ENCODE results near the gene CFAP20DC.
A peak's percentile ranks its signal among the peaks of the same experiment; 100 is the strongest.
"Not testable (repeated sequence)": the region's sequence is repeated elsewhere in the genome, so short reads cannot be mapped to it uniquely, and the experiment has no call there.

The CFAP20DC gene

DNA sequence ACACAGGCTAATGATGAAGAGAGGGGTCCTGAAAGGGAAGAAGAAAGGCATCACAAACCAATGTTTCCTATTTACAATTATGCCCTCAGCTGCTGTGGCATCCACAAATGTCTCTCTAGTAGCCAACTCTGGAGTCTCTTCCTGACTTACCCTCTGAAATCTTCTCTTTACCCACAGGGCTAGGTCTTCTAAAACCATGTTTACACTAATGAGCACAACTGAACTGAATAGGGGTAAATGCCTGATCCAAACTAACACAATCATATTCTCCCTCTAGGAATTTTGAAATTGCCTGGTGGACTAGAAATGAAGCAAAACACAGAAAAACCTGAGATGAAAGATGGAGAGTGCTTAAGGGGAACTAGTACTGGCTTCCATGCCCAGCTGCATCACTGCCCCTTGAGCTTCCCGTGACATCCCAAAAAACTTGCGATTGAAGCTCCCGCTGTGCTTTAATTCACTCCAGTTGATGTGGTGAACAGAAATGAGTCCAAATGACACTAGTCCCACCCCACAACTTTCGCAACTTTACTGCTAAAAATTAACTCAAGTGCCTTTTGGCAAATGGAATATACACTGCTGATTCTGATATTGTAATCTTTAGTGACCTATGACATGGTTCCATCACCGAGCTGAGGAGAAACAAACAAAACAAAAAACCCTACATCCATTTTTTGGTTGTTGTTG, 32.8 kb downstream of the CFAP20DC start:
- DNase-seq = no peak

DNA sequence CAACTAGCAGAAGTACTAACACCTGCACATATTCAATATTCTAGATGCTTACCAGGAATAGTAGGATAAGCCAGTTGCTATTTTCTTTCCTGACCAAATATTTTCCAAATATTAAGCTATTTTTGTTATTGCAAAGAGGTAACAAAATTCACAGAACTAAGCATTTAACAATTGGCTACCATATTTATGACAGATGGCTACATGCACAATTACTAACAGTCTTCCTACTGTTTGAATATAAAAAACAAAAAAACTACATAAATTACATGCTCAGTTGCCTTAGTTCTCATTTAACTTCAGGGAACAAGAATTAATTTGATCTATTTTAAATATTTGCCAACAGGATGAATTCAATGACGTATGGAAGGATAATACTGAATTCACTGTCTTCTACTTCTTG, 36.2 kb downstream of the CFAP20DC start:
- DNase-seq = no peak

DNA sequence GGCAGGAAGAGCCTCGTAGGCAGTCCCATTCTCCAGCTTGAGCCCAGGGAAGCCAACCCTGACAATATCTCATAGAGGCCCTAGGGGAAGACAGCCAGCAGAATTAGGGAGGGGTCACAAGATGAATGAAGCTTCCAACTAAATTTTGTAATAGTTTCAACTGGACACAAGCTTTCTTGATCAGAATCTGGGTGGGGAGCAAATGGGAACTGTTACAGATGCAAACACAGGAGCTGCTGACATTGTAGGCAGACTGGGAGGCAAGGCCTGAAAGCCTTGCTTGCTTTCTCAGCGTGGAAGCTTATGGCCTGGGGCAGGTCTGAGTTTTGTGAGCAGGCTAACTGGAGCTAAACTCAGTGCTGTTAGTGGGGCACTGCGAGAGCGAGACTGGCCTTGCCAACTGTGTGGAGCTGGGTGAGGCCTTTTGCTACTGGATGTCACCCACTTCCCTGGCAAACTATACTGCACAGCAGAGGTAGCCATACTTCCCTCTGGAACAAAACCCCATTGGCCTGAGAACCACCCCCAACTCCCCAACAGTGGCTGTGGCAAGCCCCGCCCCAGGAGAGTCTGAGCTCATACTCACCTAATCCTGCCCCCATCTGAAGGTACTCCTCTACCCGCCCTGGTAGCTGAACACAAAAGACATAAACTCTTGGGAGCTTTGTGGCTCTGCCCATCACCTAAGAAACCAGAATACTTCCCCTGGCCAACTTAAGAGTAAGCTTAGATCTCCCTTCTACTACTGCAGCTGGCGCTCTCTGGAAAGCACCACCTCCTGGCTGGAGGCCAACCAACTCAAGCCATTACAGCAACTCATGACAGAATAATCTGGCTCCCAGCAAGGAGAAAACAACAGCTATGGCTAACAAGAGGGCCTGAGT, 42.9 kb downstream of the CFAP20DC start:
- DNase-seq = peak; percentile 9

DNA sequence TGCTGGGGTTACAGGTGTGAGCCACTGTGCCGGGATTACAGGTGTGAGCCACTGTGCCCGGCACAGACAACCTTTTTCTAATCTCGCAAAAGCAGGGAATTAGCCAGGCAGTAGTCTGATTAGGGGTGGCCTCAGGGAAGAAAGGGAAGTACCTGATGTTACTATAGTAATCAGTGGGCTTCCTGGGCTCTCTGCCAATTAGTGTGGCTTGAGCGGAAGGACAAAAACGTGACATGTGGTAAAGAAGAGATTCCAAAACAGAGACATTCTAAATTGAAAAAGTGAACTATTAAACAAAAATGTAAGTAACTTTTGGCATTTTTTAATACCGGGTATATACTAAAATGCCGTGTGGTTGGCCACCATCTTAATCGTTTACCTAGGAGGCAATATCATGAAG, 48.1 kb downstream of the CFAP20DC start:
- DNase-seq = peak; percentile 20

DNA sequence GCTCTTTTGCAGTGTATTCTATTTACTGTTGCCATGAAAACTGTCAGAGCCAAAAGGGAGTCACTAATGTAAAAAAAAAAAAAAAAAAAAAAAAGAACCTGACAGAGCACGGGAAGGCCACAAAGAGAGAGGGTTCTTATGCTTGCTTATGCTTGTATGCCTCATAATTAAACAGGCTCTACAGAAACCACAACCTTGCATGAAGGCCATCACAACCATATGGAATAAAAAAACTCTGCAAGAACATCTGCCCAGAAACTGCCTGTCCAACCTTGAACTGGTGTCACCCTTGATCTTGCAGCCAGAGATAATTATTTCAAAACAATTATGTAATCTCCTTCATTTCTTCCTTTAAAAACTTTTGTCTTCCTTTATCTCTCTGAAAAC, 50.1 kb downstream of the CFAP20DC start:
- no peak for DNase-seq

DNA sequence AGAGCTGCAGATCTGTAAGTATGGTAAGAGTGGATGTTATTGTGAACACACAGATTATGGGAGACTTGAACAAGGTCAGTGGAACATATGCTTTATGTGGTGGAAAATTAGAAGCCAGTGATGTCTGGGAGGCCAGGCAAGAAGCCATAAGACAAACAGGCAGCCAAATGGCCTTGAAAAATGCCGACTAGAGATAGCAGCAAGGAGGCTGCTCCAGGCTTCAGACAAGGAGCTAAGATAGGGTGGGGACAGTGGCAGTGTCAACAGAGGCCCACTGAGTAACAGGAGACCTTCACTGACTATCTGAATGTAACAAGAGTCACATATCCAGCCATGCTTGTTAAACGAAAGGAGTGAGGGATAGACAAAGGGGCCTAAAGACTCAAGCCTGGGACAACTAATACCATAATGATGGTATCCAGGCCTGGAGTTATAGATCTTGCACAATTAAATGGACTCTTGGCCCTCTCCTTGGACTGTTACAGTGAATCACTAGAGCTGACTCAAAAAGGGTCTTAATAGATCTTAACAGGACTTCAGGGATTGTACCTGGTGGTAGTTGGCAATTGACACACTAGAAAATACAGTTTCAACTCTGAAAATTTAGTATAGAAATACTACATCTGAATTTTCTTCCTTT, 50.6 kb downstream of the CFAP20DC start:
- DNase-seq = no peak

DNA sequence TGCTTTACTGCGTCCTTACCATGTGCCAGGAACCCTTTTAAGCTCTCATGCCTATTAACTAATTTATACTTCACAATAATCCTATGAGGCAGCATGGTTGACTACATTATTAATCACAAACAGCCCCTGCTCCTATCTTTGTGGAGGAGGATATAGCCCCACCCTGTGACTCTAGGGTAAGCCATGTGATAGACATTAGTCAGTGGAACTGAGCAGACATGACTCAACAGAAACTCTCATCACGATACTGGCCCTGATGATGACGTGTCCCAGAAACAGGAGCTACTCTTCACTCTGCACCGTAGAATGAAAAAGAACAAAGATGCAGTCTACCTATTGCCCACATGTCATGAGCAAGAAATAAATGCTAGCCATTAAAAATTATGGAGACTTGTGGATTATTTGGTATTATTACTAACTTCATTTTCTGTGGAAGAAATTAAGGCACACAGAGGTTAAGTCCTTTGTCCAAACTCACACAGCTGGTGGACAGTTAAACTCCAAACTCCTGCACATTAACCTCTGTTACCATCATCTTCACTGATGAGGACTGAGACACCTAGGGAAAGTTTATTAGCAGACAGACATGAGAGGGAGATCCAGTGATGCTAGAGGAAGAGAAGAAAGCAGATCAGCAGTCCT, 51.2 kb downstream of the CFAP20DC start:
- no peak for DNase-seq

DNA sequence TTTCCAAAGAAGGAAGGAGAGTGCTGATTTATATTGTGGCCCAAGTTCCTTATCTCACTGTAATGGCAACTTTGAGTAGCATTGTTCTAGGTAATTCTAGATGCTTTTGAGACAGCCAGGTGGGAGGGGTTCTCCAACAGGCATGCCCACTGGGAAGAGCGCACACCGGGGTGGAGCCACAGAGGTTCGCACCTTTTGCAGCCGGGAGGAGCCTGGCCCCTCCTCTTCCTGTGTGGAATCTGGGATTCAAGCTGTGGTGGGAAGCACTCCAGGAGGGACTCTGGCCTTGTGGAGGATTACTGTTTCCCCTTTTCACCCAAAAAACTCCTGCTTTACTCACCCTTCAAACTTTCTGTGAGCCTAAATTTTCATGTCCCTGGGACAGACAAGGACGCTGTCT, 53.1 kb downstream of the CFAP20DC start:
- DNase-seq = no peak

DNA sequence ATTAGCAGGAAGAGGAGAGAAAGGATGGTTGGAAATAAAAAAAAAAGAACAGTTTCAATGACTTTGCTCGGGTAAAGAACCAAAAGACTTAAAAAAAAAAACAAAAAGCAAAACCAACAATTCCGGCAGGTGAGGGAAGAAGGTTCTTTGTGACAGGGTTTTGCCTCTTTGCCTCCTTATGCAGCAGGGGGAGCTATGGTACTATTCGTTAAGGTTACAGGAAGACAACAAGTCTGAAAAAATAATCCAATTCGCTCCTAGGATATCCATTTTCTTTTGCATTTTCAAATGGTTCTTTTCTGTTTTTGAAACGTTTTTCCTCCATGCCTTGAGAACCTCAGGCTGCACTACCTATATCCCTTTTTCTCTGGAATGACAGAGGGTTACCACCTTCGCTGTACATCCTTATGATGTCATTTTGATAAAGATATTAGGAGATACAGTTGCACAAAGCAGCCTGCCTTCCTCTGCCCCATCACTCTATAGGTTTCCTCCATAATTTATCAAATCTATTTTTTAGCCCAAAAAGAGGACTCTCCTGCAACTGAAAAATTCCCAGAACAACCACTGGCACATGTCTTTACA, 55.0 kb downstream of the CFAP20DC start:
- peak; percentile 49 for DNase-seq

DNA sequence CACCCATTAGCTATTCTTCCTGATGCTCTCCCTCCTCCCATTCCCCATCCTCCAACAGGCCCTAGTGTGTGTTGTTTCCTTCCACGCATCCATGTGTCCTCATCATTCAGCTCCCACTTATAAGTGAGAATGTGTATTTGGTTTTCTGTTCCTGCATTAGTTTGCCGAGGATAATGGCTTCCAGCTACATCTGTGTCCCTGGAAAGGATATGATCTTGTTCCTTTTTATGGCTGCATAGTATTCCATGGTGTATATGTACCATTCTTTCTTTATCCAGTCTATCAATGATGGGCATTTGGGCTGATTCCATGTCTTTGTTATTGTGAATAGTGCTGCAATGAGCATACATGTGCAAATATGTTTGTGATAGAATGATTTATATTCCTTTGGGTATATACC, 56.3 kb downstream of the CFAP20DC start:
- DNase-seq = no peak

DNA sequence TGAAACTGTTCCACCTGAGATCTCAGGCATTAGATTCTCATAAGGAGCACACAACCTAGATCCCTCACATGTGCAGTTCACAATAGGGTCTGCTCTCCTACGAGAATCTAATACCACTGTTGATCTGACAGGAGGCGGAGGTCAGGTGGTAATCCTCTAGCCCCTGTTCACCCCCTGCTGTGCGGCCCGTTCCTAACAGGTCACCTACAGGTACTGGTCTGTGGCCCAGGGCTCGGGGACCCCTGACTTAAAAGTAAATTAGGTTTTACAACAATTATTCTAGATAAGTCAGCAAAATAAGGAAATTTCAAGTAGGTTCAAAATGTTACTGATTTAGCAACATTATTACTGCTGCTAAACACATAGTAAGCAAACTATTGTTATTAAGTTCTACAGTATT, 58.2 kb downstream of the CFAP20DC start:
- no peak for DNase-seq

DNA sequence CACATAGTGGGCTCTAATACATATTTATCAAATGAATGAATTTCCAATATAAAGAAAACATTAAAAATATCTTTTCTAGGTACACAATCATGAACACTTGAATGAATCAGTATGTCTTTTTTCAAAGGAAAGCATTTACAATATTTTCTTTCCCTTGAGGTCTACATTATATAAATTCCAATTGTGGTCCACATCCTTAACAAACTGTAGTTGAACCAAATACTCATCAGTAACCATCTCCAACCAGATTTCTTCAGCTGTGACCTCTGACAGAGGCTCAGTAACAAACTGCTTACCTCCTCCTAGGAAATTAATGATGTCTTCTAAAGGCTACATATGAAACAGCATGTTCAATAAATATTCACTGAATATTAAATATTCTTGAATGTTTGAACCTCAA, 58.8 kb downstream of the CFAP20DC start:
- no peak for DNase-seq

DNA sequence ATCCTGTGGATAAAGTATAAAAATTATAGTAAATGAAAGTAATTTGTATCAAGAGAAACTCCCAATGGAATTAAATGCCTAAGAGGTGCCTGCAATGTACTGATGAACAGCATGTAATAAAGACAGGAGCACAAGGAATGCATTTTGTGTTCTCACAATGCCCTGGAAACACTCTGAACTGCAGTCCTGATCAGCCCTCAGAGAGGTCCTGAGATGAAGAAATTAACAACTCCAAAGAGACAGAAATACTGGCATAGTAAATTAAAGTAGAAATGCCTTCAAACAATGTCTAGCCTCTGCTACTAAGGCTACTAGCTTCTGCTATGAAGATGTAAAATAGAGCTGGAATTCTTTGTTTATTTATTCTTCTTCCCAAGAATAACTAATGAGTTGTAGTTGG, 59.9 kb downstream of the CFAP20DC start:
- no peak for DNase-seq

DNA sequence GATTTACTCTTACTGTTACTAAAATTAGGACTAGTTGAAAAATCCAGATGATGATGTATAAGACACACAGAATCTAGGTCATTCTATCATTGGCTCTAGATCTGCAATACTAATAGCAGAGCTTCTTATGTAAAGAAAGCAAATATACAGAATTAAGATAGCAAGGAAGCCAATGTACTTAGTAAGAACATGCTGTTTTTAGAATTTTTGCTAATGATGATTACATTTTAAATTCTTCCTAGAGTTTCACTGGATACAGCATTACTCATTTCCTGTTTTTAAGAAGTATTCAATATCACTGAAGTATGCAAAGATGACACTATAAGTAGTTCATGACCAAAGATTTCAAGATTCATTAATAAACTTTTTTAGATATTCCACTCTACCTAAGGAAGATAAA, 60.7 kb downstream of the CFAP20DC start:
- DNase-seq = no peak

DNA sequence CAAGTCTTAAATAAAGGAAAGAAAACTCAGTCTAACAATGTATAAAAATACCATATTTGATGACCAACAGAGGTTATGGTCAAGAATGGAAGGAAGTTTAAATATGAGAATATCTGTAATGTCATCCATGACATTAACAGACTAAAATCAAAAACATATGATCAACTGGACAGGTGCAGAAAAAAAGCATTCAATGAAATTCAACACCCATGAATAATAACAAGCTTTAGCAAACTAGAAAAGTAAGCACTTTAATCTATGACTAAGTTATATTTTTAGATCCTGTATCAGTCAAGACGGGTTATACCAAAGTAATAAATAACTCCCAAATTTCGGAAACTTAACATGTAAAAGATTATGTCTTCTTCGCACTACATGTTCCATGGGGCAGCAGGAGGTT, 61.8 kb downstream of the CFAP20DC start:
- no peak for DNase-seq

DNA sequence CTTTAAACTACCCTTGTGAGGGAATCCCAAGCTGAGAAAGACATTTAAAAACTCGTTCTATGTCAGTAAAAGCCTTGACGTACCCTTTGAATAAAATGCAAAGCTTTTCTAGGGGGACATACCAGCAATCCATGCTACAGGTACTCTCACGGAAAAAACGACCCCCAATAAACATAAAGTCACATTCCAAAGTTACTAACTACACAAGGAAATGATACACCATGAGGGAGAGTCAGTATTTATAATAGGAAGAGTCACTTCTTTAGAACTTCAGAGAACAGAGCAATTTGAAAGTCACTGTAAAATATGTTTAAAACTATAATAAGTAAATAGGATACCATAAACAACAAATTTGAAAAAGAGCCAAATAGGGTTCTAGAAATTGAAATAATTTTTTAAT, 63.2 kb downstream of the CFAP20DC start:
- no peak for DNase-seq

DNA sequence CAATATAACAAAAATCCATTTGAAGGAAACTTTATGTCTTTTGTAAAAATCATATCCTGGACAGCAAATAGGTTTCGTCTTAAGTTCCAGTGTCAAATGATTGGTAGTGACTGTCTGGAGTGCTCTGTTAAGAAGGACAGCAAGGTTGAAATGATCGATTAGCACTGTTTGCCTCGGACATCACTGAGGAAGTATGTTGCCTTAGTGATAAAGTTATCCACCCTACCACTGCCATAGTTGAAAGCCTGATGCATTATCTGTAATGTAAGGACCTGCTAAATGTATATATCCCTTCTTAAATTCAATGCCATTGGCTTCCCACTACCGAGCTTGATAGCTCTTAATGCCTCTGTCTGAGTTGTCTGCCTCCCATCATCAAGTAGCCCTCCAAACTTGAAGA, 70.0 kb downstream of the CFAP20DC start:
- DNase-seq = no peak

DNA sequence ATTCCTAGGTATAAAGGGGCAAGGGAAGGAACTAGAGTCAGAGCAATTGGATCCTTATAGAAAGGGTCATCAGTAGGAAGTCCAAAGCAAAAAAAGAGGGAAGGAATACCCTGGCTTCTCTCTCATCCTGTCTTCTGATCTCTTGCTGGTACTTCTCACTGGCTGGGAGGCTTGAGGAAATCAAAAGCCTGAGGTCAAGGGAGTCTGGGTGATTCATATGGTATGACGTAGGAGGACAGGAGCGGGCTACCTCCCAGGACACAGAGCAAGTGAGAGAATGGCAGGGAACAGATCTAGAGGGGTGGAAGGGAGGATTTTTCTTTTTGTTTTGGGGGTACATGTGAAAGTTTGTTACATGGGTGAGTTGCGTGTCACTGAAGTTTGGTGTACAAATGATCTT, 76.0 kb downstream of the CFAP20DC start:
- no peak for DNase-seq

DNA sequence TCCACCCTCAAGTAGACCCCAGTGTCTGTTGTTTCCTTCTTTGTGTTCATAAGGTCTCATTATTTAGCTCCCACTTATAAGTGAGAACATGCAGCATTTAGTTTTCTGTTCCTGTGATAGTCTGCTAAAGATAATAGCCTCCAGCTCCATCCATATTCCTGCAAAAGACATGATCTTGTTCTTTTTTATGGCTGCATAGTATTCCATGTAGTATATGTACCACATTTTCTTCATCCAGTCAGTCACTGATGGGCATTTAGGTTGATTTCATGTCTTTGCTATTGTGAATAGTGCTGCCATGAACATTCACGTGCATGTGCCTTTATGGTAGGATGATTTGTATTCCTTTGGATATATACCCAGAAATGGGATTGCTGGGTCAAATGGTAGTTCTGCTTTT, 82.0 kb downstream of the CFAP20DC start:
- DNase-seq = not testable (repeated sequence)

DNA sequence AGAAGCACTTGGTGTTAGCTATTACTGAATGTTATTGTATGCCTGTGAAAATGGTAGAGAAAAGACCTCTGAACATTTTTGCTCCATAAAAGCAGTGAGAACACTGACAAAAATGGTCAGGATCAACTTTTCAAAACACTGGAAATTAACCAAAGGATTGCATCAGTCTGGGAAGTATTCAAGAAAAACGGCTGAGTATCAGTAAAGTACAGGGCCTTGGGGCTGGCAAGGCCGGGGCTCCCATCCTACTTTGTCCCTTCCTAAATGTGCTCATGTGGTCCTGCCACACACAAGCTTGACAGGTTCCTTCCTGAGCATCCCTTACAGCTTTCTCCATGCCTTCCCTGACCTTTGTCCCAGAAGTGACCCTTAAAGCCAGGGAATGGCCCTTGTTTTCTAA, 84.0 kb downstream of the CFAP20DC start:
- DNase-seq = no peak

DNA sequence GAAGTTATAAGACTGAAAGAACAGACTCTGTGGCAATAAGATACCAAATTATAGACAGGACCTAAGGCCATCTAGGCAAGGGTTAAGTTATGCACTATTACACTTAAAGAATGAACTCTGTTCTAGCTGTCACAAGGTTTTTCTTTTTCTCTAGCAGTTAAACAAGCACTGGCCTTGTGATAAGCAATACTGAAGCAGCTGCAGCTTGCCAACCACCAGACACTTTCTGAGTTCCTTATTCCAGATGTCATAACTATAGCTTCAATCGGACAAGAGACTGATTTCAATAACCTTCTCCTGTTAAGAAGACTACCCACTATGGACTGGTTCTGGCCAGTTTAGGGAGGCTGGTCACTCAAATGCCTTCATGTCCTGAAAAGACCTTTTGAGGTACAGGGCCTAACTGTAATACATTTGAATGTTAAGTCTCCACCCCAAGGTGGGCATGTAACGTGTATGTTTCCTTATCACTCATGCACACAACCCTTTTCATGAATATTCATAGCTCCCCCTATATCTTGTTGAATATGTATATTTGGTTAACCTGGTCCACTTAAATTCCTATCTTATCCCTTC, 85.8 kb downstream of the CFAP20DC start:
- no peak for DNase-seq

DNA sequence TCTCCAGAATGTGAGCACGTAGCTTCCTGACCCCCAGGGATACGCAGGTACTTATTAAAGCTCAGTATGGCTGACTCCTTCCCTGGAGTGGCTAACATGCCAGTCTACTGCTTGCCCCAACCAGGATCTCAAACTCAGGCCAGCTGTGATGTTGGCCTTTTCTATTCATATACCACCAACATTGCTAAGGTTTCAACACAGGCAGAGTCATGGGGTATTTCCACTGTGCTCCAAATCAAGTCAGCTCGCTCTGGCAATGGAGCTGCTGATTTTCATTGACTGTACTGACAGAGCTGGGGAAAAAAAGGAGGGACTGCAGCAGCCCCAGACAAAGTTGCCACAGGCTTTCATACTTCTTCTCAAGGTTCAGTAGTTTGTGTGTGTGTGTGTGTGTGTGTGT, 87.0 kb downstream of the CFAP20DC start:
- no peak for DNase-seq

Measured in RPMI8226 (cell line).